H1 (cell line): Measurements from ENCODE around the gene CHAC2. TPM values are rescaled to one million over a fixed set of nuclear protein-coding genes. Genes with fewer than 3 reads are reported as not detected.
A peak's percentile ranks its signal among the peaks of the same experiment; 100 is the strongest.

Experiments
- CTCF ChIA-PET: fragments of 300-600 bp; sonication (Branson Sonifier 250); formaldehyde crosslinking; loops from one replicate; lab custom pipeline; 2021; ENCODE audit not compliant: partially characterized antibody; lab: Charles Lee
- POLR2A ChIA-PET: fragments of 300-600 bp; sonication (Branson Sonifier 250); formaldehyde crosslinking; loops from one replicate; lab custom pipeline; 2021; ENCODE audit warnings: inconsistent platforms; ENCODE audit not compliant: partially characterized antibody; lab: Charles Lee
- DNase-seq, 2 experiments: peaks; one replicate each; pipeline versions ENCODE4 v3.0.0 to v3.0.0-alpha.2; 2010 to 2022; ENCODE audit warnings: low spot score in 2 of 2, low read depth in 1 of 2, mixed read lengths in 1 of 2
- FAIRE-seq: peaks from 2 replicates; lab custom pipeline; 2011; peaks lifted over from hg19 to GRCh38; lab: Jason Lieb, UNC
- H2AFZ ChIP-seq: 2 replicates; pipeline ENCODE4 v1.8.1; 2012; ENCODE audit warnings: low read length, inconsistent platforms
- H2AK5ac ChIP-seq: 2 replicates; pipeline ENCODE4 v1.6.1; 2013; ENCODE audit warnings: low read depth, low read length
- H2BK120ac ChIP-seq: replicated peaks from 2 replicates; pipeline ENCODE3; 2013; ENCODE audit warnings: low read depth, low read length, inconsistent platforms
- H2BK12ac ChIP-seq: 2 replicates; pipeline ENCODE4 v1.6.1; 2013; ENCODE audit warnings: low read depth, low read length
- H2BK15ac ChIP-seq: 2 replicates; pipeline ENCODE4 v1.6.1; 2013; ENCODE audit warnings: low read length
- H2BK20ac ChIP-seq: 2 replicates; pipeline ENCODE4 v1.6.1; 2013; ENCODE audit warnings: low read length
- H2BK5ac ChIP-seq: 2 replicates; pipeline ENCODE4 v1.6.1; 2013; ENCODE audit warnings: low read depth, low read length
- H3K14ac ChIP-seq: 2 replicates; pipeline ENCODE4 v1.6.1; 2013; ENCODE audit warnings: inconsistent platforms; ENCODE audit not compliant: insufficient read length
- H3K18ac ChIP-seq: 2 replicates; pipeline ENCODE4 v1.6.1; 2013; ENCODE audit warnings: low read length; ENCODE audit errors: extremely low read depth
- H3K23ac ChIP-seq: 2 replicates; pipeline ENCODE4 v1.6.1; 2013; ENCODE audit warnings: inconsistent platforms; ENCODE audit not compliant: insufficient read length
- H3K23me2 ChIP-seq: 2 replicates; pipeline ENCODE4 v1.6.1; 2013; ENCODE audit warnings: low read depth, low read length
- H3K27ac ChIP-seq: 2 replicates; pipeline ENCODE4 v1.6.1; 2011; ENCODE audit warnings: low read depth, low read length, inconsistent platforms
- H3K27me3 ChIP-seq, 4 experiments: replicated peaks in 1 of 4; 1 replicate in 1 of 4; 2 replicates in 3 of 4; pipeline versions ENCODE4 v1.6.1 to v1.8.1; 2011 to 2013; ENCODE audit warnings: low read length in 3 of 4, mild to moderate bottlenecking in 3 of 4, inconsistent platforms in 2 of 4, mixed read lengths in 2 of 4, moderate library complexity in 1 of 4; ENCODE audit not compliant: control insufficient read depth in 3 of 4, insufficient read depth in 3 of 4; ENCODE audit errors: extremely low read depth in 1 of 4
- H3K36me3 ChIP-seq, 4 experiments: 2 replicates each; pipeline versions ENCODE4 v1.6.1 to v1.8.1; 2011 to 2013; ENCODE audit warnings: mild to moderate bottlenecking in 4 of 4, low read length in 3 of 4, moderate library complexity in 2 of 4, control low read depth in 1 of 4, inconsistent platforms in 1 of 4; ENCODE audit not compliant: insufficient read depth in 4 of 4, control insufficient read depth in 2 of 4
- H3K4ac ChIP-seq: replicated peaks from 2 replicates; pipeline ENCODE3; 2013; ENCODE audit warnings: low read length, low read depth, mixed read lengths, inconsistent platforms; ENCODE audit not compliant: insufficient read length
- H3K4me1 ChIP-seq, 4 experiments: replicated peaks in 1 of 4; 1 replicate in 1 of 4; 2 replicates in 3 of 4; pipeline versions ENCODE4 v1.6.1 to v1.8.1; 2011 to 2013; ENCODE audit warnings: low read length in 3 of 4, inconsistent platforms in 2 of 4, mixed read lengths in 1 of 4; ENCODE audit not compliant: insufficient read depth in 4 of 4, control insufficient read depth in 3 of 4
- H3K4me2 ChIP-seq, 2 experiments: 2 replicates each; pipeline versions ENCODE4 v1.6.1 to v1.8.1; 2011 to 2013; ENCODE audit warnings: low read depth in 2 of 2, low read length in 2 of 2, control low read depth in 1 of 2, inconsistent platforms in 1 of 2, mild to moderate bottlenecking in 1 of 2; ENCODE audit not compliant: insufficient read depth in 1 of 2
- H3K4me3 ChIP-seq, 4 experiments: fragments of 200-600, 300-600 bp in 1 of 4; sonication (generic), shearing (Covaris generic), sonication (Bioruptor Twin) in 1 of 4; 2 replicates each; pipeline versions ENCODE4 v1.5.1 to v1.8.1; 2011 to 2016; ENCODE audit warnings: low read length in 4 of 4, low read depth in 3 of 4, control low read depth in 2 of 4, inconsistent platforms in 2 of 4, mild to moderate bottlenecking in 2 of 4, mixed read lengths in 1 of 4, moderate library complexity in 1 of 4; ENCODE audit not compliant: insufficient read depth in 2 of 4; ENCODE audit errors: extremely low read depth in 1 of 4
- H3K56ac ChIP-seq: replicated peaks from 2 replicates; pipeline ENCODE3; 2013; ENCODE audit warnings: low read depth, mild to moderate bottlenecking, mixed read lengths, low read length, inconsistent platforms; ENCODE audit not compliant: insufficient read length
- H3K79me1 ChIP-seq: 2 replicates; pipeline ENCODE4 v1.6.1; 2013; ENCODE audit warnings: low read depth, low read length, control low read depth
- H3K79me2 ChIP-seq, 2 experiments: 2 replicates each; pipeline versions ENCODE4 v1.6.1 to v1.8.1; 2012 to 2013; ENCODE audit warnings: low read length in 2 of 2, mild to moderate bottlenecking in 2 of 2, inconsistent platforms in 1 of 2; ENCODE audit not compliant: insufficient read depth in 2 of 2, control insufficient read depth in 1 of 2
- H3K9ac ChIP-seq, 4 experiments: replicated peaks in 1 of 4; 1 replicate in 1 of 4; 2 replicates in 3 of 4; pipeline versions ENCODE4 v1.6.1 to v1.8.1; 2011 to 2013; ENCODE audit warnings: low read depth in 3 of 4, low read length in 3 of 4, control low read depth in 2 of 4, mild to moderate bottlenecking in 2 of 4, moderate library complexity in 2 of 4, inconsistent platforms in 1 of 4; ENCODE audit errors: extremely low read depth in 1 of 4
- H3K9me3 ChIP-seq, 2 experiments: 2 replicates each; pipeline versions ENCODE4 v1.6.1 to v1.8.1; 2012 to 2013; ENCODE audit warnings: mild to moderate bottlenecking in 2 of 2, moderate library complexity in 2 of 2, control low read depth in 1 of 2, inconsistent platforms in 1 of 2, low read depth in 1 of 2, low read length in 1 of 2, mixed read lengths in 1 of 2; ENCODE audit not compliant: insufficient read depth in 2 of 2
- H4K20me1 ChIP-seq, 2 experiments: replicated peaks in 1 of 2; 2 replicates each; pipeline versions ENCODE3 to v1.8.1; 2011 to 2013; ENCODE audit warnings: inconsistent platforms in 2 of 2, low read length in 2 of 2, mild to moderate bottlenecking in 1 of 2; ENCODE audit not compliant: insufficient read depth in 2 of 2, control insufficient read depth in 1 of 2
- H4K5ac ChIP-seq: 2 replicates; pipeline ENCODE4 v1.6.1; 2013; ENCODE audit warnings: low read length, low read depth, mixed read lengths, inconsistent platforms; ENCODE audit not compliant: insufficient read length
- H4K8ac ChIP-seq: 2 replicates; pipeline ENCODE4 v1.8.0; 2013; ENCODE audit warnings: mild to moderate bottlenecking, moderate library complexity, low read length, inconsistent platforms; ENCODE audit not compliant: insufficient read depth; ENCODE audit errors: extremely low read depth
- H4K91ac ChIP-seq: replicated peaks from 2 replicates; pipeline ENCODE3; 2013; ENCODE audit warnings: low read length, mixed read lengths, inconsistent platforms; ENCODE audit not compliant: insufficient read length
- CEBPB ChIP-seq: IDR thresholded peaks from 2 replicates; pipeline ENCODE4 v1.6.1; 2012; ENCODE audit warnings: low read depth, low read length
- CREB1 ChIP-seq: IDR thresholded peaks from 2 replicates; pipeline ENCODE4 v1.6.1; 2012; ENCODE audit warnings: inconsistent platforms
- HDAC6 ChIP-seq: IDR thresholded peaks from one replicate; pipeline ENCODE4 v1.7.1; 2012; ENCODE audit warnings: low read depth, mild to moderate bottlenecking, inconsistent platforms, low read length, moderate library complexity
- KDM1A ChIP-seq: fragments of 200-600, 300-600 bp; sonication (generic); IDR thresholded peaks from 2 replicates; pipeline ENCODE4 v1.7.1; 2016; ENCODE audit warnings: mild to moderate bottlenecking, low read length, borderline replicate concordance
- KDM4A ChIP-seq: IDR thresholded peaks from one replicate; pipeline ENCODE4 v1.7.1; 2012; ENCODE audit warnings: low read depth, mild to moderate bottlenecking, moderate library complexity, low read length, inconsistent platforms; ENCODE audit not compliant: severe bottlenecking
- KDM5A ChIP-seq: fragments of 200-600 bp; IDR thresholded peaks from 2 replicates; pipeline ENCODE4 v1.7.1; 2012; ENCODE audit warnings: mild to moderate bottlenecking, low read length, inconsistent platforms, mixed read lengths
- NANOG ChIP-seq: IDR thresholded peaks from 2 replicates; pipeline ENCODE4 v1.6.1; 2011; ENCODE audit warnings: low read length, low read depth, mild to moderate bottlenecking, inconsistent platforms; ENCODE audit not compliant: insufficient read depth, poor library complexity, severe bottlenecking
- NRF1 ChIP-seq: IDR thresholded peaks from 2 replicates; pipeline ENCODE4 v1.6.1; 2011; ENCODE audit warnings: mild to moderate bottlenecking, low read depth, low read length, improper control_type of control experiment
- PHF8 ChIP-seq: fragments of 200-600 bp; sonication (generic); conservative IDR thresholded peaks from 2 replicates; pipeline ENCODE4 v1.7.1; 2012; ENCODE audit warnings: low read depth, mild to moderate bottlenecking, inconsistent platforms, low read length, moderate library complexity
- POU5F1 ChIP-seq: IDR thresholded peaks from 2 replicates; pipeline ENCODE4 v1.6.1; 2011; ENCODE audit warnings: low read depth, mild to moderate bottlenecking, low read length, moderate library complexity
- RBBP5 ChIP-seq: IDR thresholded peaks from 2 replicates; pipeline ENCODE4 v1.7.1; 2012; ENCODE audit warnings: low read depth, mild to moderate bottlenecking, inconsistent platforms, low read length, moderate library complexity, borderline replicate concordance
- SIRT6 ChIP-seq: IDR thresholded peaks from one replicate; pipeline ENCODE4 v1.7.1; 2012; ENCODE audit warnings: low read length, inconsistent platforms
- WGBS, 2 experiments: shearing (Covaris generic) in 1 of 2; methylation state at CpG; one replicate each; pipeline versions ENCODE4 v1.1.6 to v1.1.7; 2013 to 2015; ENCODE audit warnings: low lambda C conversion rate in 2 of 2, mixed read lengths in 2 of 2, inconsistent platforms in 1 of 2, low coverage in 1 of 2, missing lambda C conversion rate in 1 of 2; ENCODE audit not compliant: insufficient replicate concordance in 2 of 2, insufficient coverage in 1 of 2, insufficient read length in 1 of 2; ENCODE audit errors: extremely low coverage in 1 of 2, missing lambda C conversion rate in 1 of 2; 5-methylcytosine and 5-hydroxymethylcytosine counted together
- polyA plus RNA-seq, 7 experiments: library from polyadenylated mRNA; depleted of rRNA in 3 of 7; stranded (reverse) in 5 of 7; unstranded in 2 of 7; fragments of >200 nt in 5 of 7; fragments of 200-250 nt in 2 of 7; gene quantifications; 1 replicate in 5 of 7; 2 replicates in 1 of 7; 4 replicates in 1 of 7; pipeline versions ENCODE4 v1.2.1 to v1.2.3, GENCODE V29; 2011 to 2013; ENCODE audit warnings: missing spikeins in 2 of 7, mixed read lengths in 2 of 7
- total RNA-seq: library from RNA; stranded (reverse); fragmentation: NEBNext Ultra II Directional; extraction: Animal tissue kit (Norgen Biotek cat#: 25700); gene quantifications from 2 replicates; pipeline ENCODE4 v1.2.1, GENCODE V29; 2021
- TF ChIP-seq, protein P1 (sequence below): IDR thresholded peaks from 2 replicates; pipeline ENCODE4 v1.6.1; 2012; ENCODE audit warnings: low read length, inconsistent platforms

The CHAC2 gene
- total and polyA plus RNA-seq, 2 of the 8 experiments (the other 6 are each of a cell fraction or from before 2014, with no cell fraction given): 5.4 to 11.2 TPM

DNA sequence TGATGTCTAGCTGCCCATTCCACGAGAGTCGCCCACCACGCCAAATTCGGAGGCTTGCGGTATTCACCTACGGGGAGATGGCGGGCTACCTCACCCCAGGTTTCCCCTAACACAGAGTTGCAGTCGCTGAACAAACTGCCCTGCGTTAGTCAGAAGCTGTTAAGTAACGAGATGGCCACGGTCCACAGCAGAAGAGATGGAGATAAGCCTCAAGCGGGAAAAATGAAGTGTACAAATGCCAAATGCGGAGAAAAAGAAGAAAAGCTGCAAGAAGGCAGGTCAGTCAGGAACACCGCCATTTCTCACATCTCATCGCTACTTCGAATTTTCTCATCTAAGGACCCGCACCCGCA, 18.7 kb downstream of the CHAC2 start:
- 2% methylated on average over 18 of the region's 18 CpGs; no CpG with 5 or more reads in 1 of the 2 experiments for WGBS, 2 experiments
- FAIRE-seq (no peak), DNase-seq (peak in 1 of 2 experiments; percentile 59)
- Histone ChIP-seq H2BK120ac (no peak overlapping the region), H3K23ac (no peak overlapping the region), H3K4me1 (peaks cover 0 to 14% (median 3%) of the 10 kb centered on the region in 4 experiments; a peak in 4 of 7 replicates), H3K56ac (peak overlapping the region; percentile 93), H2AFZ (peak overlapping the region; percentile 81), H3K79me2 (peaks cover 22 to 84% of the 10 kb centered on the region in 2 experiments), H2AK5ac (no peak overlapping the region), H3K36me3 (peaks cover 0 to 3% (median 0%) of the 10 kb centered on the region in 4 experiments; a peak in 1 of 8 replicates), H3K4ac (no peak overlapping the region), H2BK5ac (peak overlapping the region; percentile 93), H3K9ac (peak overlapping the region; percentile 90 to 99 (median 98)), H4K5ac (peak overlapping the region; percentile 84), H4K91ac (no peak overlapping the region), H3K27me3 (no peaks in the 10 kb centered on the region), H3K18ac (peak overlapping the region; percentile 79), H3K23me2 (peaks cover 5% of the 10 kb centered on the region), H2BK20ac (no peak overlapping the region), H4K20me1 (peaks cover 3 to 6% of the 10 kb centered on the region in 2 experiments), H3K14ac (no peak overlapping the region), H3K9me3 (no peaks in the 10 kb centered on the region), H3K4me3 (peak overlapping the region; percentile 79 to 100 (median 98)), H4K8ac (peak overlapping the region; percentile 96), H3K4me2 (peak overlapping the region; percentile 91 to 100), H2BK15ac (no peak overlapping the region), H2BK12ac (peak overlapping the region; percentile 13; the same call in 1 of the 2 replicates), H3K27ac (peak overlapping the region; percentile 94), H3K79me1 (peaks cover 6% of the 10 kb centered on the region)
- ChIA-PET POLR2A (interaction anchor here (0.8 to 12.8 kb wide), 4 partner anchors 14 to 184 kb away, joined by 3 to 124 read pairs (median 3); partner anchors contain the start of genes CHAC2 and PSME4), CTCF (no interaction called here)
- no peak for TF ChIP-seq CREB1
- TF ChIP-seq HDAC6: no peak
- no peak for TF ChIP-seq PHF8
- TF ChIP-seq CEBPB: no peak
- TF ChIP-seq POU5F1: no peak
- TF ChIP-seq NRF1: no peak
- TF ChIP-seq KDM5A: no peak
- TF ChIP-seq SIRT6: no peak
- TF ChIP-seq NANOG: no peak
- TF ChIP-seq, protein P1, sequence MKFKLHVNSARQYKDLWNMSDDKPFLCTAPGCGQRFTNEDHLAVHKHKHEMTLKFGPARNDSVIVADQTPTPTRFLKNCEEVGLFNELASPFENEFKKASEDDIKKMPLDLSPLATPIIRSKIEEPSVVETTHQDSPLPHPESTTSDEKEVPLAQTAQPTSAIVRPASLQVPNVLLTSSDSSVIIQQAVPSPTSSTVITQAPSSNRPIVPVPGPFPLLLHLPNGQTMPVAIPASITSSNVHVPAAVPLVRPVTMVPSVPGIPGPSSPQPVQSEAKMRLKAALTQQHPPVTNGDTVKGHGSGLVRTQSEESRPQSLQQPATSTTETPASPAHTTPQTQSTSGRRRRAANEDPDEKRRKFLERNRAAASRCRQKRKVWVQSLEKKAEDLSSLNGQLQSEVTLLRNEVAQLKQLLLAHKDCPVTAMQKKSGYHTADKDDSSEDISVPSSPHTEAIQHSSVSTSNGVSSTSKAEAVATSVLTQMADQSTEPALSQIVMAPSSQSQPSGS: no peak
- no peak for TF ChIP-seq KDM1A
- TF ChIP-seq KDM4A: no peak
- TF ChIP-seq RBBP5: no peak
